NOMO-1 treated with dmso at 0.1 percent for 144 hours (cell line): Measurements from ENCODE around the gene TOMM5.
A peak's percentile ranks its signal among the peaks of the same experiment; 100 is the strongest.

Experiments used
- DNase-seq: peaks from one replicate; lab custom pipeline; 2025; ENCODE audit not compliant: unreplicated experiment; lab: John Stamatoyannopoulos, UW

The TOMM5 gene

GRCh38 chr9:37592108-37592951, at the start of gene TOMM5:
Gene TOMM5, minus strand, starts transcription at chr9:37592597. Its CDS starts 65 bp downstream, at chr9:37592532.
- DNase-seq: peak; percentile 76

DNA sequence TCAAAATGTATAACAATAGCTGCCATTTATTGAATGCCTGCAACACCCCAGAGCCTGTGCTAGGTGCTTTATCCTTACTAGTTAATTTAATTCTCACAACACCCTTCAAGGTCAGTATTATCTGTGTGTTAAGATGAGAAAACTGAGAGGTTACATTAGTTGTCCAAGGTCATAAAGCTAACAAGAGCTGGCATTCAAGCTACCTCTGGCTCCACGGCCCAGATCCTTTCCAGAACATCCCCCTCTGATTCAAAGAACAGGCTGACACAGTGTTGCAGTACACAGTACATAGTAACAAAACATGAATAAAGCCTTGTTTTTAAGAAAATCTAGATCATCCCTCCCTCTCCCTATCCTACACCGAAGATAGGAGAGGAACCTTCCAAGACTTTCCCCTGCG, 48.9 kb upstream of the TOMM5 start:
- DNase-seq: no peak

DNA sequence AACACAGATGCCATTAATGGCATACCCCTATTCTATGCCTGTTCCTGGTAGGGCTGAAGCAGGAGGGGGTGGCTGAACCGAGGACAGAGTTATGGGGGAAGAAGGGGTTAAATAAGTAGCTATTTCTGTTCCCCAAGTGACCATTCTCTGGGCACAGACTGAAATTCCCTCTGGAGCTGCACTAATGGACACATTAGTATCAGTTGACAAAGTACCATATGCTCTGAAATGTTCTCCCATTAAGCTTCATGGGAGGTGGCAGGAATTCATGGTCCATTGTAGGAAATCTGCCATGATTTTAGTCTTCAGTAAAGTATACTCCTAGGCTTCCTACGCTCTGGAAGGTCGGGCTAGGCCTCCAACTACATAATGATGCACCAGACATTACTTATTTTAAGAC, 47.8 kb upstream of the TOMM5 start:
- no peak for DNase-seq

DNA sequence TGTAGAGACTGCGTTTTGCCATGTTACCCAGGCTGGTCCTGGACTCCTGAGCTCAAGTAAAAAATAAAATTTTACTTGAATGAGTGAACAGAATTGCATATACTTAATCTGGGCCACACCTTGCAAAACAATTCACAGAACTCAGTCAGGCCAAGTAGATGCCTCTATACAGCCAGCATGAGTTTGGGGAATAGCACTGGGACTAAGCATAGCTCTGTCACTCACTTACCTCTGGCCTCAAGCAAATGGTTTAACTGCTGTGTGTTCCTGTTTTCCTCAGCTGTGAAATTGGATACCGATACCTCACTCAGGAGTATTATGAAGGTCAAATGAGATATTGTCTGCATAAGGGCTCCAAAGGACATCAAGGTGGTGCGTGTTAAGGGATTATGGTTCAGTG, 47.4 kb upstream of the TOMM5 start:
- DNase-seq: no peak

- no peak for DNase-seq
Observed at GRCh38 chr9:37639109-37639762, 46.8 kb upstream of the TOMM5 start.

DNA sequence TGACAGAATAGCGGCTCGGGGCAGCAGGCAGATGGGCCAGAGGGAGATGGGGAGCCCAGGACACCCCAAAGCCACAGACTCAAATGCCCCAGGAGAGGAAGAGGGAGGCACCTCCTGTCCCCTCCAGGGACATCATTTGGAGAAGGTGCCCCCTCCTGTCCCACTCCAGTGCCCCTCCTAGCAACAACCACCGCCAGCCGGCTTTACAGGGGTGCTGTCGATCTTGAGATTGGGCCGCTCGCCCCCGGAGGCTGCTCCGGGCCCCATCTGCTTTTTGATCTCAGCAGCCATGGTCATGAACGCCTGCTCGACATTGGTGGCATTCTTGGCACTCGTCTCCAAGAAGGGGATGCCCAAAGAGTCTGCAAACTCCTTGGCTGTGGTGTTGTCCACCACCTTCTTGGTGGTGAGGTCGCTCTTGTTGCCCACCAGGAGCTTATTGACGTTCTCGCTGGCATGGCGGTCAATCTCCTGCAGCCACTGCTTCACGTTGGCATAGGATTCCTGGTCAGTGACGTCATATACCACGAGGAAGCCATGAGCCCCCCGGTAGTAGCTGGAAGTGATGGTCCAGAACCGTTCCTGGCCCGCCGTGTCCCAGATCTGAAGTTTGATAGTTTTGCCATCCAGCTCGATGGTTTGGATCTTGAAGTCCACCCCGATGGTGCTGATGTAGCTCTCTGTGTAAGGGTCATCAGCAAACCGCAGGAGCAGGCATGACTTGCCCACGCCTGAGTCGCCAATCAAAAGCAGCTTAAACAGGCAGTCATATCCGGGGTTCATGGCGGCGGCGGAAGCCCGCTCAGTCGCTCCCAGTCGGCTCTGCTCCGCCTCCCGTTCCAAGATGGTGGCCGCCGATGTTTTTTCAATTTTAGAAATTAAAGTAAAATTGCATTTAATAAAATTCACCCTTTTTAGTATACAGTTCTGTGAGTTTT, 44.4 kb upstream of the TOMM5 start:
- no peak for DNase-seq

- no peak for DNase-seq
Observed at GRCh38 chr9:37635808-37636207, 43.4 kb upstream of the TOMM5 start.

GRCh38 chr9:37632479-37632878, 40.1 kb upstream of the TOMM5 start:
- DNase-seq: no peak

DNA sequence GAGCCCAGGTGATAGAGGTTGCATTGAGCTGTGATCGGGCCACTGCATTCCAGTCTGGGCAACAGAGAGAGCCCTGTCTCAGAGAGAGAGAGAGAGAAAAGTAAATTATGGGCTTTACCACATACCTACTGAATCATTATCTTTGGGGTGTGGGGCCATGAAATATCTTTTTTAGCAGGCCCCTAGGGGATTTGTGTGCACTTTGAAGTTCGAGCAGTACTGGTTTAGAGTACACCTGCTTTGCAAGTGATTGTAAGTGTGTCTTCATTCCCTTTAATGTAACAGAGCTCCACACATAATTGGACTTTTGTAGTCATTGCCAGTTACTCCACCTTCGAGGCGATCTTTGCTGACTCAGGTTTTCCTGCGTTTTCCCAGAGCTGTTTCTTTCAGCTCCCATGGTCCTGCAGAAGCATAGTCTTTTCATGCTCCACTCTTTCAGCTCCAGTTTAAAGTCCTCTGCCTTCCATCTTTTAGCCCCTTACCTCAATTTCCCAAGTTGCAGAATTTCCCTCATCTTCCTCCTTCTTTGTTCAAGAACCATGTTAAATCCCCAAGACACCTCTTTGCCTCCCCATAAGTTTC, 34.4 kb upstream of the TOMM5 start:
- no peak for DNase-seq

DNA sequence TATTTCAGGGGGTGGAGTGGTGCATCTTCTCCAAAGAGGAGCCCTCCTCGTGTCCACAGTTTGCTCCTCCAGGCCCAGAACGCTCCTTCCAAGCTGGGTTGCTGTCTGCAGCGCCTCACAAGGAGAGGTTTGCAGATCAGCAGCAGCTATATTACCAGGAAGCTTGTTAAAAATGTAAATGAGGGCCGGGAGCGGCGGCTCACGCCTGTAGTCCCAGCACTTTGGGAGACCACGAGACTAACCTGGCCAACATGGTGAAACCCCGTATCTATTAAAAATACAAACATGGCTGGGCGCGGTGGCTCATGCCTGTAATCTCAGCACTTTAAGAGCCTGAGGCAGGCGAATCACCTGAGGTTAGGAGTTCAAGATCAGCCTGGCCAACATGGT, 33.4 kb upstream of the TOMM5 start:
- no peak for DNase-seq

GRCh38 chr9:37625036-37625757, 32.8 kb upstream of the TOMM5 start:
- no peak for DNase-seq

- no peak for DNase-seq
Observed at GRCh38 chr9:37624073-37624472, 31.7 kb upstream of the TOMM5 start.

GRCh38 chr9:37623267-37623666, 30.9 kb upstream of the TOMM5 start:
- no peak for DNase-seq

GRCh38 chr9:37622462-37622861, 30.1 kb upstream of the TOMM5 start:
- no peak for DNase-seq

- DNase-seq: no peak
Observed at GRCh38 chr9:37621273-37622121, 29.1 kb upstream of the TOMM5 start.

DNA sequence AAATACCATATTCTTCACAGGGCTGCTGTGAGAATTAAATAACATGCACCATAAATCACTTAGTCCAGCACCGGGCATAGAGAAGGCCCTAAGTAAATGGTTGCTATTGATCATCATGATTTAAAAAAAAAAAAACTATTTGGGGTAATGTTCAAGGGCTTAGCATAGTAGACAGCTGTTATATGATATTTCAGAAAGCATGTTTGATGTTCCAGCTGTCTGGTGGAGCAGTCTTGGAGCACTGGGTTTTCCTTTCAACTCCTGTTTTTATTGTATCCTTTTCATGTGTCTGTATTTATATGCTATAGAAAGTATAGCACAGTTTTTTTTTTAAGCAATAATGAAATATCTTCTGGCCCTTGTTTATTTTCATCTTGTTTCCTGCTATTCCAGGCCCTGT, 28.0 kb upstream of the TOMM5 start:
- no peak for DNase-seq

DNA sequence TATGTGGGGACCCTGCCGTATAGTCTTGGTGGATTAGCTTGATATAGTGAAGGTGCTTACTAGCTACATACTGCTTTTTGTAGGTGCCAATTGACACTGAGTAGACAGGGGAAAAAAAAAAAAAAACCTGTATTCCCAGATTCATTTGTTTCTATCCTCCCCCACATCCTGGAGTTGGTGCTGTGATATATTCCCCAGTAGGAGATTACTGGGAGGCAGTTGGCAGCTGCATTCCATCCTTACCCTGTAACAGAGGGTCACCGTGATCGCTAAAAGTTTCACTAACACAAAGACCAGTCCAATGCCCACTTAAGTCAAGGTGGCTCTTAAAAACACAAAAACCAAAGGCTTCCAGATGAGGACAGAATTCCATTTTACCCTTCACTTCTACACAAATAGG, 27.4 kb upstream of the TOMM5 start:
- no peak for DNase-seq

- DNase-seq: no peak
Observed at GRCh38 chr9:37618817-37619216, 26.4 kb upstream of the TOMM5 start.

- no peak for DNase-seq
Observed at GRCh38 chr9:37617832-37618231, 25.4 kb upstream of the TOMM5 start.

DNA sequence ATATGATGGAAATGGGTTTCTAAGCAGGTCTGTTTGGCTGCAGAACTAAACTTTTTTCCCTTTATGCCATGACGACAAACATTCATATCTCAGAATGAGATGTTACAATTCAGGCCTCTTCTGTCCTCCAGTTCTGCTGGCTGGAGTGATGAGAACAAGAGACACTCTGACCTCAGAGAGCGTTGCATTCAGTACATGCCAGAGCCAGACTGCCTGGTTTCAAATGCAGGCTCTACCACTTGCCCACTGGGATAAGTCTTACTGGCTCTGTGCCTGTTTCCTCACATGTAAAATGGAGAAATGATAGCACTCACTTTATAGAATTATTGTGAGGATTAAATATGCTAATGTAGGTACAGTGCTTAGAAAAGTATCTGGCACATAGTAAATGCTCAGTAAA, 24.8 kb upstream of the TOMM5 start:
- DNase-seq: no peak
